ENCODE measurements around the gene FBLL1. TPM values are rescaled to one million over a fixed set of nuclear protein-coding genes. Genes with fewer than 3 reads are reported as not detected.
"Not testable (repeated sequence)": the region's sequence is repeated elsewhere in the genome, so short reads cannot be mapped to it uniquely, and the experiment has no call there.

The FBLL1 gene
- polyA plus RNA-seq, 1 donor (not counting 4 experiments of a cell fraction or from before 2014, with no cell fraction given): not detected

GRCh38 chr5:168568738-168569137, 39.6 kb downstream of the FBLL1 start:
- TF ChIP-seq CTCF (optimal IDR thresholded peaks at IDR 0.05 in 1 of 3, IDR thresholded peaks at IDR 0.05 in 1 of 3, conservative IDR thresholded peaks at IDR 0.05 in 1 of 3; ENCODE audit: extremely low read depth in 1 of 3, insufficient read depth in 2 of 3, low read length in 3 of 3) (no peak), EZH2 (IDR thresholded peaks at IDR 0.05; ENCODE audit: low read length) (no peak)
- Histone ChIP-seq H3K36me3 (ENCODE audit: control insufficient read depth in 2 of 2, extremely low read depth in 1 of 2, insufficient read depth in 2 of 2, low read length in 2 of 2) (peaks cover 3 to 7% of the 10 kb centered on the region in 2 experiments), H4K20me1 (ENCODE audit: control insufficient read depth, extremely low read depth, insufficient read depth, low read length) (peaks cover 3% of the 10 kb centered on the region)

GRCh38 chr5:168570490-168571328, 41.6 kb downstream of the FBLL1 start:
- dilution Hi-C loops (cut with MboI; ENCODE audit: extremely low pct_ligation_motif_present, low sequenced_read_pairs): no loop called here

More at GRCh38 chr5:168568738-168569137, 39.6 kb downstream of the FBLL1 start:
- Histone ChIP-seq H3K4me2 (ENCODE audit: control insufficient read depth, extremely low read depth, insufficient read depth, low read depth, low read length) (no peak overlapping the region), H3K27me3 (ENCODE audit: control insufficient read depth, extremely low read depth, insufficient read depth, low read length) (no peaks in the 10 kb centered on the region), H3K79me2 (ENCODE audit: control insufficient read depth, insufficient read depth, low read length) (peaks cover 74% of the 10 kb centered on the region), H3K9ac (ENCODE audit: control insufficient read depth, extremely low read depth, insufficient read depth, low read length) (no peak overlapping the region), H3K4me3 (ENCODE audit: control insufficient read depth in 2 of 3, extremely low read depth in 1 of 3, insufficient read depth in 2 of 3, low read depth in 1 of 3, low read length in 3 of 3) (no peak overlapping the region), H3K9me1 (ENCODE audit: control insufficient read depth, extremely low read depth, insufficient read depth, low read length) (no peaks in the 10 kb centered on the region), H3K27ac (ENCODE audit: control insufficient read depth, insufficient read depth, low read length) (no peak overlapping the region), H2AFZ (ENCODE audit: control insufficient read depth, low read length) (no peak overlapping the region), H3K4me1 (ENCODE audit: control insufficient read depth, extremely low read depth, insufficient read depth, low read length) (no peaks in the 10 kb centered on the region), H3K9me3 (ENCODE audit: control insufficient read depth, low read depth, low read length) (no peaks in the 10 kb centered on the region)
- DNase-seq (ENCODE audit: low read depth, low spot score) (no peak), FAIRE-seq (no peak)
- dilution Hi-C loops (cut with MboI; ENCODE audit: extremely low pct_ligation_motif_present, low sequenced_read_pairs): no loop called here

GRCh38 chr5:168573663-168574062, 44.6 kb downstream of the FBLL1 start:
- H3K27ac ChIP-seq (ENCODE audit: control insufficient read depth, insufficient read depth, low read length); H3K4me2 ChIP-seq (ENCODE audit: control insufficient read depth, extremely low read depth, insufficient read depth, low read depth, low read length); FAIRE-seq; dilution Hi-C loops (cut with MboI; ENCODE audit: extremely low pct_ligation_motif_present, low sequenced_read_pairs); H3K4me3 ChIP-seq (ENCODE audit: control insufficient read depth in 2 of 3, extremely low read depth in 1 of 3, insufficient read depth in 2 of 3, low read depth in 1 of 3, low read length in 3 of 3); H3K9me1 ChIP-seq (ENCODE audit: control insufficient read depth, extremely low read depth, insufficient read depth, low read length); H3K9ac ChIP-seq (ENCODE audit: control insufficient read depth, extremely low read depth, insufficient read depth, low read length); H2AFZ ChIP-seq (ENCODE audit: control insufficient read depth, low read length); H3K9me3 ChIP-seq (ENCODE audit: control insufficient read depth, low read depth, low read length); H3K36me3 ChIP-seq (ENCODE audit: control insufficient read depth in 2 of 2, extremely low read depth in 1 of 2, insufficient read depth in 2 of 2, low read length in 2 of 2); DNase-seq (ENCODE audit: low read depth, low spot score); H3K27me3 ChIP-seq (ENCODE audit: control insufficient read depth, extremely low read depth, insufficient read depth, low read length): not testable (repeated sequence)
- peaks cover 21% of the 10 kb centered on the region for H4K20me1 ChIP-seq (ENCODE audit: control insufficient read depth, extremely low read depth, insufficient read depth, low read length)
- peaks cover 87% of the 10 kb centered on the region for H3K79me2 ChIP-seq (ENCODE audit: control insufficient read depth, insufficient read depth, low read length)
- peaks cover 14% of the 10 kb centered on the region for H3K4me1 ChIP-seq (ENCODE audit: control insufficient read depth, extremely low read depth, insufficient read depth, low read length)

More at GRCh38 chr5:168570490-168571328, 41.6 kb downstream of the FBLL1 start:
- Histone ChIP-seq H2AFZ (ENCODE audit: control insufficient read depth, low read length) (no peak overlapping the region), H3K27ac (ENCODE audit: control insufficient read depth, insufficient read depth, low read length) (no peak overlapping the region), H4K20me1 (ENCODE audit: control insufficient read depth, extremely low read depth, insufficient read depth, low read length) (peaks cover 10% of the 10 kb centered on the region), H3K79me2 (ENCODE audit: control insufficient read depth, insufficient read depth, low read length) (peaks cover 83% of the 10 kb centered on the region), H3K9me3 (ENCODE audit: control insufficient read depth, low read depth, low read length) (no peaks in the 10 kb centered on the region), H3K9ac (ENCODE audit: control insufficient read depth, extremely low read depth, insufficient read depth, low read length) (no peak overlapping the region), H3K27me3 (ENCODE audit: control insufficient read depth, extremely low read depth, insufficient read depth, low read length) (no peaks in the 10 kb centered on the region), H3K9me1 (ENCODE audit: control insufficient read depth, extremely low read depth, insufficient read depth, low read length) (no peaks in the 10 kb centered on the region), H3K4me2 (ENCODE audit: control insufficient read depth, extremely low read depth, insufficient read depth, low read depth, low read length) (no peak overlapping the region), H3K4me3 (ENCODE audit: control insufficient read depth in 2 of 3, extremely low read depth in 1 of 3, insufficient read depth in 2 of 3, low read depth in 1 of 3, low read length in 3 of 3) (no peak overlapping the region), H3K36me3 (ENCODE audit: control insufficient read depth in 2 of 2, extremely low read depth in 1 of 2, insufficient read depth in 2 of 2, low read length in 2 of 2) (peaks cover 7% of the 10 kb centered on the region in 2 experiments), H3K4me1 (ENCODE audit: control insufficient read depth, extremely low read depth, insufficient read depth, low read length) (no peaks in the 10 kb centered on the region)
- DNase-seq (ENCODE audit: low read depth, low spot score) (no peak), FAIRE-seq (no peak)
- TF ChIP-seq EZH2 (IDR thresholded peaks at IDR 0.05; ENCODE audit: low read length): no peak
- TF ChIP-seq CTCF (optimal IDR thresholded peaks at IDR 0.05 in 1 of 3, IDR thresholded peaks at IDR 0.05 in 1 of 3, conservative IDR thresholded peaks at IDR 0.05 in 1 of 3; ENCODE audit: extremely low read depth in 1 of 3, insufficient read depth in 2 of 3, low read length in 3 of 3): no peak

All from keratinocyte (primary cell).